Stimulated activated CD4-positive, alpha-beta T cell treated with anti-CD3 and anti-CD28 coated beads, Interleukin-12 subunit alpha, Interleukin-12 subunit beta, amount 100 ng/mL, for 48 hours (primary cell): ENCODE measurements around the gene NAA80.

Source experiments
- DNase-seq, 3 donors: peaks; one replicate each; pipeline ENCODE4 v3.0.0-alpha.2; 2020; ENCODE audit warnings: low read depth in 2 of 3, low spot score in 1 of 3

NAA80 gene

GRCh38 chr3:50330330-50330729, 31.1 kb upstream of the NAA80 start:
- DNase-seq, result no peak

- DNase-seq, result peak; percentile 91 to 96 (median 92)
These were observed 28.9 kb upstream of the NAA80 start, which contains the start of gene TUSC2 for GRCh38 chr3:50327943-50328691. Gene TUSC2 (minus strand): TSS chr3:50328223. CDS start chr3:50328099, 124 bp downstream.

- DNase-seq, result no peak
These were observed 27.9 kb upstream of the NAA80 start for GRCh38 chr3:50327129-50327528.

- no peak for DNase-seq
These were observed 27.0 kb upstream of the NAA80 start for GRCh38 chr3:50326182-50326541.

- DNase-seq, result no peak
These were observed 26.4 kb upstream of the NAA80 start for GRCh38 chr3:50325497-50326181.

GRCh38 chr3:50325113-50325480, 25.9 kb upstream of the NAA80 start:
- DNase-seq, result no peak

GRCh38 chr3:50324351-50325112, 25.3 kb upstream of the NAA80 start:
- DNase-seq, result peak in 2 of 3 donors; percentile 32 to 52

- DNase-seq, result no peak
These were observed 24.5 kb upstream of the NAA80 start for GRCh38 chr3:50323614-50324199.

GRCh38 chr3:50323092-50323600, 23.9 kb upstream of the NAA80 start:
- no peak for DNase-seq

- DNase-seq, result no peak
These were observed 23.3 kb upstream of the NAA80 start, which contains the start of gene HYAL2 for GRCh38 chr3:50322386-50323091. Gene HYAL2 (minus strand): TSS chr3:50322745. CDS start chr3:50320489, 2,256 bp downstream.

GRCh38 chr3:50322115-50322385, 22.8 kb upstream of the NAA80 start:
- DNase-seq, result no peak

- DNase-seq, result peak; percentile 67 to 83 (median 67)
These were observed 22.3 kb upstream of the NAA80 start for GRCh38 chr3:50321336-50322114.

- DNase-seq, result peak in 1 of 3 donors; percentile 61
These were observed 21.7 kb upstream of the NAA80 start for GRCh38 chr3:50320853-50321335.

GRCh38 chr3:50319894-50320625, 20.9 kb upstream of the NAA80 start:
- no peak for DNase-seq

- no peak for DNase-seq
These were observed 20.1 kb upstream of the NAA80 start for GRCh38 chr3:50319181-50319893.

- DNase-seq, result no peak
These were observed 19.4 kb upstream of the NAA80 start for GRCh38 chr3:50318615-50319014.

- no peak for DNase-seq
These were observed 19.0 kb upstream of the NAA80 start for GRCh38 chr3:50318163-50318562.

- DNase-seq, result no peak
These were observed 18.1 kb upstream of the NAA80 start for GRCh38 chr3:50317300-50317699.
